SU-DHL-6 (cell line): ENCODE results near the gene OSBP2.

Experiments used
- CTCF ChIP-seq: fragments of 200-600 bp; sonication (generic); IDR thresholded peaks from one replicate; pipeline ENCODE4 v1.5.1; 2017; ENCODE audit warnings: antibody characterized with exemption, mild to moderate bottlenecking, low read length, moderate library complexity; ENCODE audit not compliant: insufficient read depth, poor library complexity, severe bottlenecking
- EZH2phosphoT487 ChIP-seq: fragments of 200-600 bp; sonication (generic), shearing (Covaris generic); conservative IDR thresholded peaks from 2 replicates; pipeline ENCODE4 v1.6.1; 2018; ENCODE audit warnings: mild to moderate bottlenecking, antibody characterized with exemption, low read length, moderate library complexity, mixed read lengths

- no peak for TF ChIP-seq CTCF
- TF ChIP-seq EZH2phosphoT487, result no peak
Observed at GRCh38 chr22:30949934-30950660, 255.4 kb downstream of the OSBP2 start.
